GM19240 (cell line): Measurements from ENCODE around the gene RDH12.
"Not testable (repeated sequence)": the region's sequence is repeated elsewhere in the genome, so short reads cannot be mapped to it uniquely, and the experiment has no call there.

Experiments used
- DNase-seq: peaks from one replicate; pipeline ENCODE4 v3.0.0; 2011; ENCODE audit warnings: low spot score; ENCODE audit not compliant: insufficient read length

The RDH12 gene

GRCh38 chr14:67704484-67705089 lies 2.9 kb downstream of the RDH12 start:
- DNase-seq = peak; percentile 39

GRCh38 chr14:67705211-67705610 lies 3.5 kb downstream of the RDH12 start:
- no peak for DNase-seq

- not testable (repeated sequence) for DNase-seq
These were observed 7.7 kb downstream of the RDH12 start for GRCh38 chr14:67709346-67709745.

- not testable (repeated sequence) for DNase-seq
These were observed 8.1 kb downstream of the RDH12 start for GRCh38 chr14:67709796-67710195.

- DNase-seq = no peak
These were observed 8.5 kb downstream of the RDH12 start for GRCh38 chr14:67710209-67710608.

GRCh38 chr14:67717048-67717447 lies 15.4 kb downstream of the RDH12 start:
- no peak for DNase-seq

- no peak for DNase-seq
These were observed 16.6 kb downstream of the RDH12 start for GRCh38 chr14:67718265-67718664.

- DNase-seq = not testable (repeated sequence)
These were observed 17.7 kb downstream of the RDH12 start for GRCh38 chr14:67719385-67719784.

GRCh38 chr14:67719866-67720265 lies 18.2 kb downstream of the RDH12 start:
- no peak for DNase-seq

GRCh38 chr14:67721875-67722274 lies 20.2 kb downstream of the RDH12 start:
- no peak for DNase-seq

- no peak for DNase-seq
These were observed 20.6 kb downstream of the RDH12 start for GRCh38 chr14:67722293-67722692.

- DNase-seq = no peak
These were observed 23.5 kb downstream of the RDH12 start for GRCh38 chr14:67725171-67725570.

- DNase-seq = no peak
These were observed 25.7 kb downstream of the RDH12 start for GRCh38 chr14:67727361-67727760.

- no peak for DNase-seq
These were observed 26.6 kb downstream of the RDH12 start for GRCh38 chr14:67728258-67728657.

- DNase-seq = no peak
These were observed 27.6 kb downstream of the RDH12 start for GRCh38 chr14:67729072-67729885.

GRCh38 chr14:67733616-67734015 lies 31.9 kb downstream of the RDH12 start:
- no peak for DNase-seq

- no peak for DNase-seq
These were observed 33.0 kb downstream of the RDH12 start for GRCh38 chr14:67734675-67735074.

GRCh38 chr14:67735336-67736147 lies 33.9 kb downstream of the RDH12 start:
- DNase-seq = no peak

GRCh38 chr14:67736771-67737170 lies 35.1 kb downstream of the RDH12 start:
- no peak for DNase-seq

GRCh38 chr14:67738740-67739504 lies 37.2 kb downstream of the RDH12 start:
- DNase-seq = no peak

GRCh38 chr14:67744046-67744445 lies 42.4 kb downstream of the RDH12 start:
- no peak for DNase-seq
